Right atrium auricular region (tissue), 2 donors: ENCODE measurements around the gene NOTCH1. TPM values are rescaled to one million over a fixed set of nuclear protein-coding genes. Genes with fewer than 3 reads are reported as not detected.

Experiments
- DNase-seq: peaks from one replicate; pipeline ENCODE4 v3.0.0-alpha.2; 2019; ENCODE audit warnings: low spot score
- H3K27ac ChIP-seq, 2 donors: fragments of 200-600 bp; sonication (generic); 1 replicate in 1 of 2; 2 replicates in 1 of 2; pipeline ENCODE4 v1.5.1; 2016 to 2019
- H3K27me3 ChIP-seq, 2 donors: fragments of 200-600 bp; sonication (generic); one replicate each; pipeline versions ENCODE4 v1.5.1 to v1.6.0; 2017 to 2019
- H3K36me3 ChIP-seq: fragments of 200-600 bp; sonication (generic); one replicate; pipeline ENCODE4 v1.5.1; 2016
- H3K4me1 ChIP-seq, 2 donors: fragments of 200-600 bp; sonication (generic); one replicate each; pipeline versions ENCODE4 v1.5.1 to v1.6.0; 2017 to 2019
- H3K4me3 ChIP-seq, 2 donors: fragments of 200-600 bp; sonication (generic); 1 replicate in 1 of 2; 2 replicates in 1 of 2; pipeline ENCODE4 v1.5.1; 2017 to 2019; ENCODE audit warnings: mild to moderate bottlenecking in 1 of 2, moderate library complexity in 1 of 2
- H3K9me3 ChIP-seq, 2 donors: fragments of 200-600 bp; sonication (generic); one replicate each; pipeline ENCODE4 v1.5.1; 2019
- total RNA-seq, 2 donors: library from RNA; depleted of rRNA; stranded (reverse); fragments of >200 nt; gene quantifications; one replicate each; pipeline ENCODE4 v1.1.0, GENCODE V29; 2016
- TF ChIP-seq, protein P1 (sequence below), 2 donors: fragments of 200-600 bp; sonication (generic); IDR thresholded peaks; one replicate each; pipeline ENCODE4 v1.5.1; 2019; ENCODE audit warnings: antibody characterized with exemption in 2 of 2

NOTCH1 gene
- total RNA-seq, 2 donors from 2014 or later, result 14.2 to 39.7 TPM

DNA sequence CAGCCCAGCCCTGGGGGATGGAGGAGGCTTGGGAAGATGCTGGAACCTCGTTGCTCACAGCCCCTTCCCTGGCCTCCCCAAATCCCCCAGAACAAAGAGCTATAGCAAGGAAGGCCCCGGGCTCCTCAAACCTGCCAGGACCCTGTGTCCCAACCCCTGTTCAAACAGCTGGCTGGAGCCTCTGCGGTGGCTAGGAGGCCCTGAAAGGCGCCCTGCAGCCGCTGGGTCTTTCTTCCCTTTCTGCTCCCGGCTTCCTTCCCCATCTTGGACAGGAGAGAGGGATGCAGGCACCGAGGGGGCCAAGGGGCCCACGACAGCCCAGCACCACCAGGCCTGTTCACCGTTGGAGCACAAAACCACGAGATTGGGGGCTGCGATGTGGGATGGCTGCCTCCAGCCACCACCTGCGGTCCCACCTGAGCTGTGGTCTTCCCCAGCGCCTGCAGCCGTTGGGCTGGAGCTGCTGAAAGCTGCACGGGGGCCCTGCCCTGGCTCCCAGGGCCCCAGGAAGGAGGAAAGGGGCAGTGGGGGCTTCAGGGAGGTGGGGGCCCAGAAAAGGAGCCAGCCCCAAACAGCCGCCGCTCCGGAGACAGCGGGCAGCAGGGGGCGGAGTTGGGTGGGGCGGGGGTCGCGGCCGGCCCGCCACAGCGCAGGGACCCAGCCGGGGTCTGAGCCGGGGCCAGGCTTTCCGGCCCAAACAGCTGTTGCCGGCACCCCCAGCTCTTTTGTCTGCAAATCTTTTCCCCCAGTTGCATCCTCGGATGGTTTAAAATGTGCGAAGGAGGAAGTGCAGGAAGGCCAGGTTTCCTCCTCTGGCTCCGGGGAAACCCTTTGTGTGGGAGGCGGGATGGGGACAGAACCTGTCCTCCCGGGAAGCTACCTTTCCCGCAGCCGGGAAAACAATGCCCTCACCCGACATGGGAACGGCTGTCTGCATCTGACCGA lies 16.1 kb downstream of the NOTCH1 start:
- no peak overlapping the region for H3K4me3 ChIP-seq
- H3K27me3 ChIP-seq, result no peaks in the 10 kb centered on the region
- no peaks in the 10 kb centered on the region for H3K9me3 ChIP-seq
- H3K27ac ChIP-seq, result peak overlapping the region; percentile 23 to 52
- H3K36me3 ChIP-seq, result peaks cover 6% of the 10 kb centered on the region
- DNase-seq, result no peak
- TF ChIP-seq, protein P1, sequence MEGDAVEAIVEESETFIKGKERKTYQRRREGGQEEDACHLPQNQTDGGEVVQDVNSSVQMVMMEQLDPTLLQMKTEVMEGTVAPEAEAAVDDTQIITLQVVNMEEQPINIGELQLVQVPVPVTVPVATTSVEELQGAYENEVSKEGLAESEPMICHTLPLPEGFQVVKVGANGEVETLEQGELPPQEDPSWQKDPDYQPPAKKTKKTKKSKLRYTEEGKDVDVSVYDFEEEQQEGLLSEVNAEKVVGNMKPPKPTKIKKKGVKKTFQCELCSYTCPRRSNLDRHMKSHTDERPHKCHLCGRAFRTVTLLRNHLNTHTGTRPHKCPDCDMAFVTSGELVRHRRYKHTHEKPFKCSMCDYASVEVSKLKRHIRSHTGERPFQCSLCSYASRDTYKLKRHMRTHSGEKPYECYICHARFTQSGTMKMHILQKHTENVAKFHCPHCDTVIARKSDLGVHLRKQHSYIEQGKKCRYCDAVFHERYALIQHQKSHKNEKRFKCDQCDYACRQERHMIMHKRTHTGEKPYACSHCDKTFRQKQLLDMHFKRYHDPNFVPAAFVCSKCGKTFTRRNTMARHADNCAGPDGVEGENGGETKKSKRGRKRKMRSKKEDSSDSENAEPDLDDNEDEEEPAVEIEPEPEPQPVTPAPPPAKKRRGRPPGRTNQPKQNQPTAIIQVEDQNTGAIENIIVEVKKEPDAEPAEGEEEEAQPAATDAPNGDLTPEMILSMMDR (IDR thresholded peaks at IDR 0.05), result peak in 1 of 2 donors; percentile 27
- H3K4me1 ChIP-seq, result peaks cover 0 to 96% of the 10 kb centered on the region in 2 donors

GRCh38 chr9:136528716-136529341 lies 17.0 kb downstream of the NOTCH1 start:
- no peak overlapping the region for H3K4me3 ChIP-seq
- H3K9me3 ChIP-seq, result no peaks in the 10 kb centered on the region
- H3K36me3 ChIP-seq, result peaks cover under 1% of the 10 kb centered on the region
- peaks cover 0 to 91% of the 10 kb centered on the region in 2 donors for H3K4me1 ChIP-seq
- no peaks in the 10 kb centered on the region for H3K27me3 ChIP-seq
- H3K27ac ChIP-seq, result peak overlapping the region in 1 of 2 donors; percentile 28
- TF ChIP-seq, protein P1 (IDR thresholded peaks at IDR 0.05), result no peak
- no peak for DNase-seq

DNA sequence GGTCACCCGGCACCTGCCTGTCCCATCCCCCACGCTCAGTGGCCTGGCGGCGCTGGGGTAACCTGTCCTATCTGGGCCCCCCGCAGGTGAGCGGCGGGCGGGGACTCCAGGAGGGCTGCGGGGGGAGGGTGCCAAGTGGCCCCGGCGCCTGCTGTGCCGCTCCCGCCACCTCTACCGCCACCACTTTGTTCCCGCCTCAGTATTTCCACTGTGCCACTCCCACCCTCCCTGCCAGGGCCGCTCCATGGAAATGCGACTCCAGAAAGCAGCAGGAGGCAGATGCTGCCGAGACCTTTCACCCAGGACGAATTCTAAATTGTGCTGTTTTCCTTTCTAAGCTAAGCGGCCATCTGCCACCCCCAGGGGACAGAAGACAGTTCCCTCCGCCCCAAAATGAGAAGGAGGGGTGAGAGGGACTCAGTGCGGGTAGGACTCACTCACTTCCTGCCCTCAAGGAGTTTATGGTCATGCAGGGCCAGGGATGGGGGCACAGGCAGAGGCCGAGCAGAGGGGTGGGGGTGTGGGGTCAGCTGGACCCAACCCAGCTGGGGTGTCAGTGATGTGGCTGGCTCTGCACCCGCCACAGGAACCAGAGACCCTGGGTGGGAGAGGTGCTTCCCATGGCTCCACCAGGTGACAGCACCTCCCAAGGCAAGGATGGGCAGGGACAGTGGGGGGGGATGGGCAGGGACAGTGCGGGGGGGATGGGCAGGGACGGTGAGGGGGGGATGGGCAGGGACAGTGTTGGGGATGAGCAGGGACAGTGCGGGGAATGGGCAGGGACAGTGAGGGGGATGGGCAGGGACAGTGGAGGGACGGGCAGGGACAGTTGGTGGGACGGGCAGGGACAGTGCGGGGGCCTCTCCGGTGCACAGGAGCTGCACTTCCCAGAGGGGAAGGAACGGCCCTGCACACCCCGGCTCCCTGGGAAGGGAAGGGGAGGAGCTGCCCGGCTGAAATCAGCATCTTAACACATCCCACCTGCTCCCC lies 17.8 kb downstream of the NOTCH1 start:
- TF ChIP-seq, protein P1 (IDR thresholded peaks at IDR 0.05), result no peak
- Histone ChIP-seq H3K36me3 (peaks cover 6% of the 10 kb centered on the region), H3K27ac (peak overlapping the region; percentile 28 to 35), H3K4me3 (no peak overlapping the region), H3K27me3 (no peaks in the 10 kb centered on the region), H3K4me1 (peaks cover 0 to 89% of the 10 kb centered on the region in 2 donors), H3K9me3 (no peaks in the 10 kb centered on the region)
- DNase-seq, result no peak

- no peak overlapping the region for H3K4me3 ChIP-seq
Measured at GRCh38 chr9:136527131-136527530, 18.7 kb downstream of the NOTCH1 start.

More at GRCh38 chr9:136527131-136527530, 18.7 kb downstream of the NOTCH1 start:
- Histone ChIP-seq H3K36me3 (peaks cover 14% of the 10 kb centered on the region), H3K4me1 (peaks cover 0 to 86% of the 10 kb centered on the region in 2 donors), H3K27ac (peak overlapping the region; percentile 42 to 58), H3K9me3 (no peaks in the 10 kb centered on the region), H3K27me3 (no peaks in the 10 kb centered on the region)
- TF ChIP-seq, protein P1 (IDR thresholded peaks at IDR 0.05), result no peak
- DNase-seq, result no peak
